ENCODE data around the gene AOC1.

The AOC1 gene

GRCh38 chr7:150857276-150858055 is 5.1 kb downstream of the AOC1 start:
- DNase-seq (ENCODE audit: low read depth), result no peak
- no peak for TF ChIP-seq CTCF (IDR thresholded peaks at IDR 0.05; ENCODE audit: low read length, missing control alignments)
- H3K4me3 ChIP-seq (replicated peaks; ENCODE audit: low read depth, low read length), result no peak overlapping the region

- DNase-seq (ENCODE audit: low read depth), result no peak
- no peak for TF ChIP-seq CTCF (IDR thresholded peaks at IDR 0.05; ENCODE audit: low read length, missing control alignments)
- H3K4me3 ChIP-seq (replicated peaks; ENCODE audit: low read depth, low read length), result no peak overlapping the region
These were observed 6.2 kb downstream of the AOC1 start for GRCh38 chr7:150858236-150859197.

GRCh38 chr7:150860291-150860977 is 8.1 kb downstream of the AOC1 start:
- TF ChIP-seq CTCF (IDR thresholded peaks at IDR 0.05; ENCODE audit: low read length, missing control alignments), result no peak
- no peak for DNase-seq (ENCODE audit: low read depth)
- no peak overlapping the region for H3K4me3 ChIP-seq (replicated peaks; ENCODE audit: low read depth, low read length)

- TF ChIP-seq CTCF (IDR thresholded peaks at IDR 0.05; ENCODE audit: low read length, missing control alignments), result no peak
- no peak overlapping the region for H3K4me3 ChIP-seq (replicated peaks; ENCODE audit: low read depth, low read length)
- DNase-seq (ENCODE audit: low read depth), result no peak
These were observed 8.6 kb downstream of the AOC1 start for GRCh38 chr7:150860978-150861295.

- no peak overlapping the region for H3K4me3 ChIP-seq (replicated peaks; ENCODE audit: low read depth, low read length)
- no peak for TF ChIP-seq CTCF (IDR thresholded peaks at IDR 0.05; ENCODE audit: low read length, missing control alignments)
- DNase-seq (ENCODE audit: low read depth), result no peak
These were observed 10.0 kb downstream of the AOC1 start for GRCh38 chr7:150862356-150862755.

GRCh38 chr7:150863946-150864345 is 11.6 kb downstream of the AOC1 start:
- DNase-seq (ENCODE audit: low read depth), result no peak
- no peak overlapping the region for H3K4me3 ChIP-seq (replicated peaks; ENCODE audit: low read depth, low read length)
- no peak for TF ChIP-seq CTCF (IDR thresholded peaks at IDR 0.05; ENCODE audit: low read length, missing control alignments)
